ENCODE data around the gene LUZP4. TPM values are rescaled to one million over a fixed set of nuclear protein-coding genes. Genes with fewer than 3 reads are reported as not detected.

LUZP4 gene
- total and polyA plus RNA-seq, 2 of the 8 experiments (the other 6 are each of a cell fraction or from before 2014, with no cell fraction given), result 0.17 TPM; not detected in 1

GRCh38 chrX:115332832-115333231 lies 43.3 kb downstream of the LUZP4 start:
- Histone ChIP-seq H2AFZ (ENCODE audit: low read length) (no peak overlapping the region), H3K23ac (ENCODE audit: insufficient read length) (no peak overlapping the region), H3K23me2 (ENCODE audit: low read depth, low read length) (no peaks in the 10 kb centered on the region), H3K4ac (replicated peaks; ENCODE audit: insufficient read length, low read depth, low read length) (no peak overlapping the region), H3K79me1 (ENCODE audit: low read depth, low read length) (no peaks in the 10 kb centered on the region), H3K9ac (replicated peaks in 1 of 4; ENCODE audit: extremely low read depth in 1 of 4, low read depth in 3 of 4, low read length in 3 of 4) (no peak overlapping the region), H3K27me3 (replicated peaks in 1 of 4; ENCODE audit: control insufficient read depth in 3 of 4, extremely low read depth in 1 of 4, insufficient read depth in 3 of 4, low read length in 3 of 4) (no peaks in the 10 kb centered on the region), H2BK15ac (ENCODE audit: low read length) (no peak overlapping the region), H3K4me1 (replicated peaks in 1 of 4; ENCODE audit: control insufficient read depth in 3 of 4, insufficient read depth in 4 of 4, low read length in 3 of 4) (peaks cover 0 to 5% (median 0%) of the 10 kb centered on the region in 4 experiments; a peak in 2 of 7 replicates), H3K4me3 (ENCODE audit: extremely low read depth in 1 of 4, insufficient read depth in 2 of 4, low read depth in 3 of 4, low read length in 4 of 4) (no peak overlapping the region), H3K14ac (ENCODE audit: insufficient read length) (no peak overlapping the region), H4K91ac (replicated peaks; ENCODE audit: insufficient read length, low read length) (no peak overlapping the region), H2BK12ac (ENCODE audit: low read depth, low read length) (no peak overlapping the region), H2BK20ac (ENCODE audit: low read length) (no peak overlapping the region), H3K27ac (ENCODE audit: low read depth, low read length) (no peak overlapping the region), H4K8ac (ENCODE audit: extremely low read depth, insufficient read depth, low read length) (no peak overlapping the region), H2AK5ac (ENCODE audit: low read depth, low read length) (no peak overlapping the region), H3K18ac (ENCODE audit: extremely low read depth, low read length) (no peak overlapping the region), H4K20me1 (replicated peaks in 1 of 2; ENCODE audit: control insufficient read depth in 1 of 2, insufficient read depth in 2 of 2, low read length in 2 of 2) (no peaks in the 10 kb centered on the region), H3K79me2 (ENCODE audit: control insufficient read depth in 1 of 2, insufficient read depth in 2 of 2, low read length in 2 of 2) (no peaks in the 10 kb centered on the region), H3K56ac (replicated peaks; ENCODE audit: insufficient read length, low read depth, low read length) (no peak overlapping the region), H3K9me3 (ENCODE audit: insufficient read depth in 2 of 2, low read depth in 1 of 2, low read length in 1 of 2) (no peaks in the 10 kb centered on the region), H2BK120ac (replicated peaks; ENCODE audit: low read depth, low read length) (no peak overlapping the region), H2BK5ac (ENCODE audit: low read depth, low read length) (no peak overlapping the region), H3K4me2 (ENCODE audit: insufficient read depth in 1 of 2, low read depth in 2 of 2, low read length in 2 of 2) (no peak overlapping the region), H3K36me3 (ENCODE audit: control insufficient read depth in 2 of 4, insufficient read depth in 4 of 4, low read length in 3 of 4) (no peaks in the 10 kb centered on the region), H4K5ac (ENCODE audit: insufficient read length, low read depth, low read length) (no peak overlapping the region)
- WGBS, 2 experiments (ENCODE audit: extremely low coverage in 1 of 2, insufficient coverage in 1 of 2, insufficient read length in 1 of 2, insufficient replicate concordance in 2 of 2, low coverage in 1 of 2, low lambda C conversion rate in 2 of 2, missing lambda C conversion rate in 1 of 2), result 94% methylated on average over 4 of the region's 4 CpGs; no CpG with 5 or more reads in 1 of the 2 experiments
- ChIA-PET CTCF (ENCODE audit: partially characterized antibody) (interaction anchor here (1.5 kb wide), 1 partner anchor 310 kb away, joined by 5 read pairs; no protein-coding TSS in a partner anchor), POLR2A (ENCODE audit: partially characterized antibody) (no interaction called here)
- no peak for TF ChIP-seq POLR2AphosphoS5 (IDR thresholded peaks at IDR 0.05; ENCODE audit: low read depth, low read length)
- no peak for TF ChIP-seq ASH2L (IDR thresholded peaks at IDR 0.05; ENCODE audit: low read length)
- TF ChIP-seq RNF2 (IDR thresholded peaks at IDR 0.05; ENCODE audit: borderline replicate concordance, low read depth, low read length, missing control alignments, poor library complexity, severe bottlenecking), result no peak
- no peak for TF ChIP-seq BRCA1 (IDR thresholded peaks at IDR 0.05; ENCODE audit: low read depth, low read length)
- TF ChIP-seq TAF7 (optimal IDR thresholded peaks at IDR 0.05; ENCODE audit: borderline replicate concordance, low read depth, low read length), result no peak
- no peak for TF ChIP-seq EGR1 (IDR thresholded peaks at IDR 0.05; ENCODE audit: borderline replicate concordance, low read depth, low read length)
- TF ChIP-seq JUN (IDR thresholded peaks at IDR 0.05; ENCODE audit: low read depth, low read length), result no peak
- no peak for TF ChIP-seq CEBPB (IDR thresholded peaks at IDR 0.05; ENCODE audit: low read depth, low read length)
- TF ChIP-seq SP4 (IDR thresholded peaks at IDR 0.05; ENCODE audit: low read length), result no peak
- no peak for TF ChIP-seq BACH1 (IDR thresholded peaks at IDR 0.05; ENCODE audit: low read length)
- TF ChIP-seq NANOG (IDR thresholded peaks at IDR 0.05; ENCODE audit: insufficient read depth, low read depth, low read length, poor library complexity, severe bottlenecking), result no peak
- no peak for TF ChIP-seq GTF2F1 (IDR thresholded peaks at IDR 0.05; ENCODE audit: borderline replicate concordance, low read depth, low read length)
- no peak for TF ChIP-seq SIRT6 (IDR thresholded peaks at IDR 0.05; ENCODE audit: low read length)
- TF ChIP-seq SRF (IDR thresholded peaks at IDR 0.05; ENCODE audit: low read depth, low read length), result no peak
- no peak for FAIRE-seq
- DNase-seq (ENCODE audit: low read depth in 1 of 2, low spot score in 2 of 2), result no peak
